Activated CD4-positive, CD25-positive, alpha-beta regulatory T cell treated with anti-CD3 and anti-CD28 coated beads, Interleukin-2, amount 50 U/mL, for 16 hours (primary cell): ENCODE measurements around the gene BOLA3.
"Not testable (repeated sequence)": the region's sequence is repeated elsewhere in the genome, so short reads cannot be mapped to it uniquely, and the experiment has no call there.

Experiments used
- DNase-seq: peaks from one replicate; pipeline ENCODE4 v3.0.0-alpha.2; 2020; ENCODE audit warnings: low read depth, low spot score

The BOLA3 gene

GRCh38 chr2:74149247-74149525, 1.5 kb upstream of the BOLA3 start:
- DNase-seq, result no peak

- no peak for DNase-seq
These were observed 940 bp upstream of the BOLA3 start for GRCh38 chr2:74148457-74149246.

- DNase-seq, result no peak
These were observed 584 bp downstream of the BOLA3 start for GRCh38 chr2:74146929-74147726.

DNA sequence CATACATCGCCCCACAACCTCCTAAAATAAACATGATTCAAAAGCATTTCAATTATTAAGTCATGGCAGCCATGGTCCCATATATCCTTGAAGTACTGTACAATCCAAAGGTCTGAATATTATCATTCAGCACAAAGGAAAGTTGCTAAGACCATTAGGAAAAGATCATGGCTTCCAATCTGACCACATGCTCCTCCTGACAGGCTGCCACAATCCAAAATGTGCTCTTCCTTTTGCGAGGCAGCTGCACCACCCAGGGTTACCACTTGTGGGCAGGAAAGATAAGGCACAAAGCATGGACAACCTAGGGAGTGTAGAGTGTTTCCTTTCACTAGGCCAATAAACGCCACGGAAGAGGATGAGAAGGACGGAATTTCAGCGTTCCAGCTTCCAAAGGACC, 5.4 kb downstream of the BOLA3 start:
- no peak for DNase-seq

- DNase-seq, result no peak
These were observed 8.9 kb downstream of the BOLA3 start for GRCh38 chr2:74138600-74139323.

GRCh38 chr2:74137651-74138599, 9.8 kb downstream of the BOLA3 start:
- no peak for DNase-seq

GRCh38 chr2:74131901-74132300, 15.8 kb downstream of the BOLA3 start:
- no peak for DNase-seq

DNA sequence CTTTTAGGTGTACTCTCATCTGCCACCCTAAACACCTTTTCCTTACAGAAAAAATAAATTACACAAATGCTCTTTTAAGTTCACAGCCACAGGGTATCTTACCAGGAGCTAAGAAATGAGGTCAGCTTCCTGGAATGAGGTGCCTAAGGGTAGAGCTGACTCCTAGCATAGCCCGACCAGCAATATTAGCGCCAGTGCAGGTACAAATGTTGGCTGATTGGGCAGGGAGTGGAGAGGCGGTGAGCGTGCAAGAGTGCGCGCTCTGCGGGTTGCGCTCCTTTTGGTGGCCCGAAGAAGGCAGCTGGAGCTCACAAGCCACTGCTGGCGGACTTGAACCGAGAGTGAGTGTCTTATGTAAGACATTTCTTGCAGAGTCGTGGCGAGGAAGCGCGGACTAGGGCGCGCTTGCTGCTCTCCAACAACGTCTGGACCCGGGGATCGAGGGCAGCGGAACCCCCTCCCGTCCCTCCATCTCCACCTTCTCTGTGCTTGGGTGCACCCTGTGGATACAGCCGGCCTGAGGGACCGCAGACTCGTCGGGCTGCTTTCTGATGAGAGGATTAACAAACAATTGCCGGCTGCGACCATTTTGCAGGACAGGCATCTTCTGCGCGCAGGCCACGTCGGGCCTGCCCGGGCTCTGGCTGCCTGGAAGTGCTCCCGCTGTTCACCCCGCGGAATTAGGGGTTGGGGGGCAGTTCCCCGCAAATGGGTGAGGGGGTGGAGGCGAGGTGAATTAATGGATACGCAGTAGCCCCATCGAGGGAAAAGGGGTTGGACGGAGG, 17.3 kb downstream of the BOLA3 start:
- DNase-seq, result no peak

GRCh38 chr2:74128206-74128605, 19.5 kb downstream of the BOLA3 start:
- no peak for DNase-seq

- DNase-seq, result not testable (repeated sequence)
These were observed 23.8 kb downstream of the BOLA3 start for GRCh38 chr2:74123955-74124354.

GRCh38 chr2:74121846-74122245, 25.9 kb downstream of the BOLA3 start:
- DNase-seq, result not testable (repeated sequence)

GRCh38 chr2:74119912-74120825, 27.5 kb downstream of the BOLA3 start:
- DNase-seq, result peak; percentile 62

DNA sequence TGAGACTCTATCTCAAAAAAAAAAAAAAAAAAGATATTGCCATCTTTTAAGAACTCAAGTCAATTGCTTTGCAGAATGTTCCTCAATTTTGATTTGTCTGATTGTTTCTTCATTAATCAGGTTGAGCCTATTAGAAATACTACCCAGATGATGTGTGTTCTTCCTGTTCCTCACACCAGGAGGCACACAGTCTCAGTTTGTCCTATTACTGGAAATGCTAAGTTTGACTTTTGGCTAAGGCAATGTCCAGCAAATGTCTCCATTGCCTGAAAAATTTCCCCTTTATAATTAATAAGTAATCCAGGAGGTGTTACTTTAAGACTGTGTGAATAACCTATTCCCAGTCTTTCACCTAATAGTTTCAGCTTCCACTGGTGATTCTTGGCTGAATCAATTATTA, 28.4 kb downstream of the BOLA3 start:
- no peak for DNase-seq

DNA sequence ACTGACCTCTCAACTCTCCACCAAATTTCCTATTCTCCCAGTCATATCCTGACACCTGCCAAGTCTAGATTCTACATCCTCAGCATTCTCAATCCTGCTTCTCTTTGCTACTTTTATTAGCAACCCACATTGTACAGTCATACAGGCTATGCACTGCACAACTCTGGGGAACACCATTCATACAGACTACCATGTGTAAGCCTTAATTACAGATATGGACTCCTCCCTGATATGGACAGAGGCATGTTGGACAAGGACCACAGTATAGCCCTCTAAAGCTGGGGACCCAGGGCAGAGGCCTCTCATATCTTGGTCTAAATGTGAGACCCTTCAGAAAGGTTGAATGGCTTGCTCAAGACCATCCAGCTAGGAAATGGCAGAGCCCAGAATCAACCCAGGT, 36.3 kb downstream of the BOLA3 start:
- DNase-seq, result no peak

DNA sequence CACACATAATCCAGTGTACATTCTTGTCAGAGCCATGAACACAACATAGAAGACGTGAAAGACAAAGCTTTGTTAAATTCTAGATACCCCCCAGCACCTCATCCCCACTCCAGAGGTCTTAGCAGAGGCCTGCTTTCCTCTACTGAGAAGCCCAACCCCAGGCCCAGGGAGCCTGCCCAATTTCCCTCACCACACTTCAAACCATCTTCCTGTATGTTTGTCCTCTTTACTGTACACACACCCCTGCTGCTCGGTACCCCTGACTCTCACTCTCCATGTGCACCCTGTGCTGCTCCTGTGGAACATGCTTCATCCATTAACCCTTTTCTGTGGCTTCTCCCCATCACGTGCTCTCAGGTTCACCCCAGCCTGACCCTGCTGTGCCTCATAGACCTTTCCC, 37.2 kb downstream of the BOLA3 start:
- DNase-seq, result no peak

- DNase-seq, result no peak
These were observed 38.2 kb downstream of the BOLA3 start for GRCh38 chr2:74109551-74109950.

- no peak for DNase-seq
These were observed 40.6 kb downstream of the BOLA3 start for GRCh38 chr2:74107071-74107470.

- DNase-seq, result no peak
These were observed 42.3 kb downstream of the BOLA3 start for GRCh38 chr2:74105413-74105812.

DNA sequence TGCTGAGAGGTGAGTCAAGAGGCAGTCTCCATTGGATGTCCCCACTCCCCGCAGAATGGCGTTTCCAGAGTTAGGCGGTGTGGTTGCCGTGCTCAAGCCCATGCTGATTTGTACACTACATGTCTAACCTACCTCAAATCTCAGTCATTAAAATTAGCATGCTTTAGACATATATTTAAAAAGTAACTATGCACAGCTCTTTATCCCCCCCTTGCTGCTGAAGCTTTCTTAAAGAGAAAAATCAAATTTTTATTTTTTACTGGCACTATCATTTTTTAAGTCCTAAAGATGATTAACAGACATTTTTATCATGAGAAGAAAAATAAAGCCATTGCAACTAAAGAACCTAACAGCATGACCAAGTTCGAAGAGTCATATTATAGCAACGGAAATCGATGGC, 42.9 kb downstream of the BOLA3 start:
- DNase-seq, result no peak

DNA sequence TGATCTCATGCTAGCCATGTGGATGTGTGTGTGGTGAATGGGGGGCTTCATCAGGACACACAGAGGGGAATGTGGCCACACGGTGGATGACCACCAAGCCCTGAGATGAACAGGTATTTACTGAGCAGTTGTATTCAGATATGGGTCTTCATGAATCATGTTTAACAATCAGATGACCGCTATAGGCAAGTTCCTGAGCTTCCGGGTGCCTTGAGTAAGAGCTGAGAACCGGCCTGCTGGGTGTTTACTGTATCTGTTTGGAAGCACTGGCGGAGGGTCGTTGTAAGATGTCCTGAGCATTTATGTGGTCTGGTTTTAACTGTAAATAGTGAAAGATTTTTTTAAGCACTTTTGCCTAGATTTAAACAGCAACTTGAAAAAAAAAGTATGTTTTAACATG, 43.9 kb downstream of the BOLA3 start:
- DNase-seq, result no peak
